ENCODE measurements around the gene ERBB2. TPM values are rescaled to one million over a fixed set of nuclear protein-coding genes. Genes with fewer than 3 reads are reported as not detected.
A peak's percentile ranks its signal among the peaks of the same experiment; 100 is the strongest.

Gene ERBB2
- total RNA-seq, 1 donor from 2014 or later = 86.0 TPM

DNA sequence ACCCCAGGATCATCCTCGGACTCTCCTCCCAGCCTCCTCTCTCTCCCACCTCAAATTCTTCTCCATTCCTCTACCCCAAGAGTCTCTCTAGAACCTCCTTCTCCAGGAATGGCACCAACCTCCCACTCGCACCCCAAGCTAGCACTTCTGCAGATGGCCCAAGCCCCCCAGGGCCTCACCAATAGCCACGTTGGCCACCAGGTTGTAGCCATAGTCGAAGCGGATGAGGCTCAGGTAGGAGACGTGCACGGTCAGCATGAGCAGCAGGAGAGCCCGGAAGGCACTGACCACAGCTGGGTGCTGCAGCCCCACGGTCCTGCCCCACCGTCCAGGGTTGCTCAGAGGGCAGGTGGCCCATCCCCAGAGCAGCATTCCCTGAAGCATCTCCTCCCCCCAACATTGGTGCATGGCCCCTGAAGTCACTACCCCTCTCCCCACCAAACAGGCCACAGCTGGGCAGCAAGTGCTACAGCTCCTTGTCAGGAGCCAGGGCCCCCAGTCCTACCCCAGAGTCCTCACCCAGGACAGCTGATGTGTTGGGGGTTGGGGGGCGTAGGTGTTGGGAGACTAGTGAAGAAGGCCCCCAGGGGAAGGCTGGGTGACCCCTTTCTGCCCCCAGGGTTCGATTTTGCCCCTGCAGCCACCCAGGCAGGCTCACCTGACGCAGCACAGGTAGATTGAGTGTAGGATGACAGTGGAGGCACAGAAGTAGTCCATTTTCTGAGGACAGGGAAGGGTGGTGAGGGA is 26.4 kb upstream of the ERBB2 start:
- no peak overlapping the region for H3K4me3 Mint-ChIP-seq (ENCODE audit: unreplicated experiment)
- H3K36me3 Mint-ChIP-seq (ENCODE audit: low read depth) = no peaks in the 10 kb centered on the region
- H3K27me3 Mint-ChIP-seq (ENCODE audit: low read depth) = peaks cover 15% of the 10 kb centered on the region
- no peak overlapping the region for H3K27ac Mint-ChIP-seq (ENCODE audit: unreplicated experiment)
- no peak for TF ChIP-seq CTCF (IDR thresholded peaks at IDR 0.05)
- no peak for DNase-seq (ENCODE audit: low spot score)
- peaks cover 40% of the 10 kb centered on the region for H3K4me1 Mint-ChIP-seq (ENCODE audit: low read depth)
- H3K9me3 Mint-ChIP-seq (ENCODE audit: low read depth) = no peaks in the 10 kb centered on the region

DNA sequence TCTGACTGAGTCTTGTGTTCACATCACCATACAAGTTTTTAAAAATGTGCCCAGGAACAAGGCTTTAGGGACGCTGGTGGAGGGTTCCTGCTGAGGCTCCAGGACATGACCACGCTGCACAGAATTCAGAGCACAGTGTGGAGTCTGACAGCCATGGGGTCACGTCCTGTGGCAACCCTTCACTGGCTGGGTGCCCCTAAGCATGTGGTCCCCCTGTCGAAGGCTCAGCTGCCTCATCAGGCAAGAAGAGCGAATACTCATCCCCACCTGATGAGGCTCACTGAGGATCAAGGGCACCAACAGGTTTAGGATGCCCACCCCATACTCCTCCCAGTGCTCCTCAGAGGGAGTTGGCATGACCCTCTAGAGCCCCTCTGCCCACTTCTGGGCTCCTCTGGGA is 25.7 kb upstream of the ERBB2 start:
- H3K36me3 Mint-ChIP-seq (ENCODE audit: low read depth) = no peaks in the 10 kb centered on the region
- no peak for DNase-seq (ENCODE audit: low spot score)

GRCh38 chr17:39674702-39675389 is 25.0 kb upstream of the ERBB2 start:
- Mint-ChIP-seq H3K27ac (ENCODE audit: unreplicated experiment) (peak overlapping the region; percentile 51), H3K4me3 (ENCODE audit: unreplicated experiment) (no peak overlapping the region), H3K27me3 (ENCODE audit: low read depth) (peaks cover 10% of the 10 kb centered on the region), H3K4me1 (ENCODE audit: low read depth) (peaks cover 45% of the 10 kb centered on the region), H3K36me3 (ENCODE audit: low read depth) (no peaks in the 10 kb centered on the region), H3K9me3 (ENCODE audit: low read depth) (no peaks in the 10 kb centered on the region)
- TF ChIP-seq CTCF (IDR thresholded peaks at IDR 0.05) = no peak
- no peak for DNase-seq (ENCODE audit: low spot score)

More for the DNA sequence above, 25.7 kb upstream of the ERBB2 start:
- Mint-ChIP-seq H3K9me3 (ENCODE audit: low read depth) (no peaks in the 10 kb centered on the region), H3K4me1 (ENCODE audit: low read depth) (peaks cover 42% of the 10 kb centered on the region), H3K27me3 (ENCODE audit: low read depth) (peaks cover 12% of the 10 kb centered on the region), H3K27ac (ENCODE audit: unreplicated experiment) (no peak overlapping the region), H3K4me3 (ENCODE audit: unreplicated experiment) (no peak overlapping the region)
- no peak for TF ChIP-seq CTCF (IDR thresholded peaks at IDR 0.05)

- Mint-ChIP-seq H3K27me3 (ENCODE audit: low read depth) (peaks cover 7% of the 10 kb centered on the region), H3K4me1 (ENCODE audit: low read depth) (peaks cover 47% of the 10 kb centered on the region), H3K27ac (ENCODE audit: unreplicated experiment) (peak overlapping the region; percentile 86), H3K36me3 (ENCODE audit: low read depth) (peaks cover under 1% of the 10 kb centered on the region), H3K9me3 (ENCODE audit: low read depth) (no peaks in the 10 kb centered on the region), H3K4me3 (ENCODE audit: unreplicated experiment) (no peak overlapping the region)
- TF ChIP-seq CTCF (IDR thresholded peaks at IDR 0.05) = no peak
- no peak for DNase-seq (ENCODE audit: low spot score)
Observed at GRCh38 chr17:39675390-39676082, 24.3 kb upstream of the ERBB2 start.

GRCh38 chr17:39676198-39676819 is 23.6 kb upstream of the ERBB2 start:
- Mint-ChIP-seq H3K4me1 (ENCODE audit: low read depth) (peaks cover 47% of the 10 kb centered on the region), H3K4me3 (ENCODE audit: unreplicated experiment) (peak overlapping the region; percentile 22), H3K27me3 (ENCODE audit: low read depth) (peaks cover 4% of the 10 kb centered on the region), H3K36me3 (ENCODE audit: low read depth) (peaks cover 2% of the 10 kb centered on the region), H3K27ac (ENCODE audit: unreplicated experiment) (peak overlapping the region; percentile 86), H3K9me3 (ENCODE audit: low read depth) (no peaks in the 10 kb centered on the region)
- no peak for DNase-seq (ENCODE audit: low spot score)
- no peak for TF ChIP-seq CTCF (IDR thresholded peaks at IDR 0.05)
